Omental fat pad (tissue), 4 donors: ENCODE measurements around the gene CDRT4. TPM values are rescaled to one million over a fixed set of nuclear protein-coding genes. Genes with fewer than 3 reads are reported as not detected.

ENCODE experiments used
- ATAC-seq: fragments of 150-250 bp; one replicate; pipeline ENCODE4 v1.9.1; 2016; ENCODE audit warnings: mild to moderate bottlenecking, moderate library complexity; ENCODE audit not compliant: low FRiP score
- DNase-seq: peaks from one replicate; pipeline ENCODE4 v3.0.0-alpha.2; 2019; ENCODE audit warnings: low spot score
- CTCF ChIP-seq, 3 donors: fragments of 450-650 bp; IDR thresholded peaks; one replicate each; pipeline ENCODE4 v1.5.1; 2016 to 2017; ENCODE audit warnings: antibody characterized with exemption in 3 of 3, mild to moderate bottlenecking in 3 of 3, moderate library complexity in 2 of 3
- total RNA-seq, 4 donors: library from RNA; depleted of rRNA; stranded (reverse); fragments of >200 nt; gene quantifications; one replicate each; pipeline ENCODE4 v1.1.0, GENCODE V29; 2016

The CDRT4 gene
- total RNA-seq, 4 donors from 2014 or later, result 1.3 to 7.9 (median 2.6) TPM

- TF ChIP-seq CTCF (IDR thresholded peaks at IDR 0.05), result no peak
- ATAC-seq (no peak), DNase-seq (no peak)
These were observed 30.7 kb downstream of the CDRT4 start for GRCh38 chr17:15436473-15437302.

GRCh38 chr17:15434956-15435355 is 32.5 kb downstream of the CDRT4 start:
- no peak for TF ChIP-seq CTCF (IDR thresholded peaks at IDR 0.05)
- no peak for DNase-seq
- no peak for ATAC-seq

- no peak for DNase-seq
- ATAC-seq, result peak; percentile 60
- no peak for TF ChIP-seq CTCF (IDR thresholded peaks at IDR 0.05)
These were observed 34.4 kb downstream of the CDRT4 start for GRCh38 chr17:15432807-15433611.

- ATAC-seq (no peak), DNase-seq (no peak)
- TF ChIP-seq CTCF (IDR thresholded peaks at IDR 0.05), result no peak
These were observed 35.7 kb downstream of the CDRT4 start for GRCh38 chr17:15431766-15432165.

GRCh38 chr17:15431196-15431595 is 36.2 kb downstream of the CDRT4 start:
- TF ChIP-seq CTCF (IDR thresholded peaks at IDR 0.05), result no peak
- DNase-seq (no peak), ATAC-seq (no peak)

- no peak for ATAC-seq
- no peak for TF ChIP-seq CTCF (IDR thresholded peaks at IDR 0.05)
- DNase-seq, result no peak
These were observed 42.9 kb downstream of the CDRT4 start for GRCh38 chr17:15424521-15424920.
